GM18508 (cell line): ENCODE results near the gene DIABLO.
"Not testable (repeated sequence)": the region's sequence is repeated elsewhere in the genome, so short reads cannot be mapped to it uniquely, and the experiment has no call there.

Source experiments
- ATAC-seq: cut with Tn5 transposase; IDR thresholded peaks from one replicate; pipeline ENCODE4 v1.9.1; 2021; ENCODE audit warnings: moderate number of reproducible peaks; ENCODE audit not compliant: insufficient read depth, unreplicated experiment

The DIABLO gene

GRCh38 chr12:122215771-122216170 is 10.1 kb downstream of the DIABLO start:
- no peak for ATAC-seq

DNA sequence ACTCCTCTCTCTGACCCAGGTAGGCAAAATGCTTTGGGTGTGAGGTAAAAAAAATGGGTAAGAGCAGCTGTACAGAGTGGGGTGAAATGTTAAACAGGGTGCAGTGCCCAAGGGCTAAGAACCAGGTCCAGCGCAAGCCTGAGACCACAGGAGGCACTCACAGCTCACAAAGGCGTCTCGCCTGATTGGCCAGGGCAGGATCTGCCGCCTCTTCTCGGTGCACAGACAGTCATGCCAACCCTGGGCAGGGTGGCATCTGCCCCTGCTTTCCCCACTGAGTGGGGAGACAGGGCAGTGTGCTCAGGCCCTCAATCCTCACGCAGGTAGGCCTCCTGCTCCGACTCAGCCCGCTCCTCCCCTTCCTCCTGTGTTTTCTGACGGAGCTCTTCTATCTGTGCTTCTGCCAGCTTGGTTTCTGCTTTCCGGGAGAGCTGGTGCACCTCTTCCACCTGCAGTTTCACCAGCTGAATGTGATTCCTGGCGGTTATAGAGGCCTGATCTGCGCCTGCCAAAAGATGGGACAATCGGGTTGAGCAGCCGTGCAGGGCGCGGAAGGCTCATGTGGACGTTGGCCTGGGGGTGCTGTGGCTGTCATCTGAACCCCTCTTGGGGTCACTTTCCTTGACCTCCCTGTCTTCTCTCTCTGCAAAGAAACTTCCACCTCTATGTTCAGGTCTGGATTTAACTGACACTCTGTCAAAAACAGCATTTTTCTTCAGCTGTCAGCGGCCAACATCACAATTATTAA is 17.6 kb downstream of the DIABLO start:
- no peak for ATAC-seq

- no peak for ATAC-seq
Measured at GRCh38 chr12:122207391-122207790, 18.5 kb downstream of the DIABLO start.

DNA sequence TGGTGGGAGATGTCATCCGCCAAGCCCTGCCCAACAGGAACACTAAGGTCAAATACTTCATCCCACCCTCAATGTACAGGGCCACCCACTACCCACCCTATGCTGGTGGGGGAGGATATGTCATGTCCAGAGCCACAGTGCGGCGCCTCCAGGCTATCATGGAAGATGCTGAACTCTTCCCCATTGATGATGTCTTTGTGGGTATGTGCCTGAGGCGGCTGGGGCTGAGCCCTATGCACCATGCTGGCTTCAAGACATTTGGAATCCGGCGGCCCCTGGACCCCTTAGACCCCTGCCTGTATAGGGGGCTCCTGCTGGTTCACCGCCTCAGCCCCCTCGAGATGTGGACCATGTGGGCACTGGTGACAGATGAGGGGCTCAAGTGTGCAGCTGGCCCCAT is 18.9 kb downstream of the DIABLO start:
- no peak for ATAC-seq

DNA sequence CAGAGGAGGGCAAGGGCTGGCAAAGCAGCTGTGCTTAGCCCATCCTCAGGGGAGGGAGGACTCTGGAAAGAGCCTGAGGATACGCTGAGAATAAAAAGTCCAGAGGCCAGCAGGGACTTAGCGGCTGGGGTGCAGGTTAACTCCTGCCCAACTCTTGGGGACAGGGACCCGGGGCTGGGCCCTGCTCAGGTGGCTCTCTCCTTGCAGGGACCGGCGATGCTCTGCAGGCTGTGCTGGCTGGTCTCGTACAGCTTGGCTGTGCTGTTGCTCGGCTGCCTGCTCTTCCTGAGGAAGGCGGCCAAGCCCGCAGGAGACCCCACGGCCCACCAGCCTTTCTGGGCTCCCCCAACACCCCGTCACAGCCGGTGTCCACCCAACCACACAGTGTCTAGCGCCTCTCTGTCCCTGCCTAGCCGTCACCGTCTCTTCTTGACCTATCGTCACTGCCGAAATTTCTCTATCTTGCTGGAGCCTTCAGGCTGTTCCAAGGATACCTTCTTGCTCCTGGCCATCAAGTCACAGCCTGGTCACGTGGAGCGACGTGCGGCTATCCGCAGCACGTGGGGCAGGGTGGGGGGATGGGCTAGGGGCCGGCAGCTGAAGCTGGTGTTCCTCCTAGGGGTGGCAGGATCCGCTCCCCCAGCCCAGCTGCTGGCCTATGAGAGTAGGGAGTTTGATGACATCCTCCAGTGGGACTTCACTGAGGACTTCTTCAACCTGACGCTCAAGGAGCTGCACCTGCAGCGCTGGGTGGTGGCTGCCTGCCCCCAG is 19.6 kb downstream of the DIABLO start:
- no peak for ATAC-seq

DNA sequence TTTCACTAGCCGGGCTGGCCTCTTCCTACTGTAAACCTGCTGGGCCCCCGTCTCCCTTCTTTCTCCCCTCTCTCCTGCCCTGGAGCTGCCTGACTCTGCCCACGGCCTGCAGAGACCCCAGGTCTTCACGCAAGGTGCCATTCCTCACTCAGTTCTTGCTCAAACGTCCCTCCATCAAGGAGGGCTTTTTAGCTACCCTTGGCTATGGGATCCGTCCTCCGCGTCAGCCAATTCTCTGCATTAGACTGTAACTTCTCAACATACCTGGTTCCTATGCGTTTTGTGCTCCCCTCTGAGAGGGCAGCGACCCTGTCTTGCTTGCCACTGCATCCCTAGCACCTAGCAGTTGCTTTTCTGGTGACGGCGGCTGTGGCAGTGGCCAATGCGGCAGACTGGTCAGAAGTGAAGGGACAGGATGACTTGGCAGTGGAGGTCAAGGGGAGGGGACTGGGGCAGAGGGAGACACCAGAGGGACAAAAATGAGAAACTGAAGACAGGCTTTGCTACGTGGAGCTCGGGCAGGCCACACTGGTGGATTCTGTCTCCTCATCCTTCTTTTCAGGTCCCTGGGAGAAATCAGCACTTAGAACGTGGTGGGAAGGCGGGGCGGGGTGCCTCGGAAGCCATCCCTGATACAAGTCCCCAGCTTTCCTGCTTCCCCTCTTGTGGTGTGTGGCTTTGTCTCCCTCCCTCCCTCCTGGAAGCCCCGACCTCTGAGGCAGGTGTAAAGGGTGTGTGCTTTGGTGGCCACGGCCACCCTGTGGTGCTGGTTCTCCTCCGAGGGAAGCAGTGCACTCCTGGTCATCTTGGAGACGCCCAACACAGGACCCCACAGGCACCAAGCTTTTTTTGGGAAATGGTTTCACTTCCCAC is 20.6 kb downstream of the DIABLO start:
- no peak for ATAC-seq

- ATAC-seq: no peak
Measured at GRCh38 chr12:122204167-122205052, 21.4 kb downstream of the DIABLO start.

DNA sequence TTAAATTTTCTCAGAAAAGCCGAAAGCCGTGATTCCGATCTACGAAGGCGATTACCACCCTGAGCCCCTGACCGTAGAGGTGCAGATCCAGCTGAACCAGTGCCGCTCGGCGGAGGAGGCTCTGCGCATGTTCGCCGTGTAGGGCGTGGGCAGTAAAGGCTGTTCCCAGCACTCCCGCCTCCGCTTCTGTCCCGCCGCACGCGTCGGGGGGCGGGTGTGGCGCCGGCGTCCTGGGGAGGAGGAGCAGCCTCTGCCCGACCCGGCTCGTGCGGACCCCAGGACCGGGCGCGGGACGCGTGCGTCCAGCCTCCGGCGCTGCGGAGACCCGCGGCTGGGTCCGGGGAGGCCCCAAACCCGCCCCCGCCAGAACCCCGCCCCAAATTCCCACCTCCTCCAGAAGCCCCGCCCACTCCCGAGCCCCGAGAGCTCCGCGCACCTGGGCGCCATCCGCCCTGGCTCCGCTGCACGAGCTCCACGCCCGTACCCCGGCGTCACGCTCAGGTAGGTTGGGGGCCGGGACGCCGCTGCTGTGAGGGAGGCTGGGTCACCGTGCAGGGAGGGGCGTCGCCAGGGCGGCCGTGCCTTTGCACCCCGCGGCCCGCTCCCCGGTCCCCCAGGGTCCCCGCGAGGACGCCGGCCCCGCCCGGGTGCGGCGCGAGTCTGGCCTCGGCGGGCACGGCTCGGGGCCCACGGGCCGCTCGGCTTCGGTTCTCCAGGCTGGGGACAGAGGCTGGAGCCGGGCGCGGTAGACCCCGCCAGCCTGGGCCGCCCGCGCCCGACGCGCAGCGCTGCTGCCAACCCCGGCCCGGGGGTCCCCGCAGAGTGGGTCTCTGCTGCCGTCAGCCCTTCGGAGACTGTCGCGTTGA is 22.3 kb downstream of the DIABLO start, which contains the start of gene B3GNT4:
TSS of gene B3GNT4 (plus strand) at position 409 of the 866 bp plus-strand sequence. CDS start 910 bp downstream, outside the sequence.
- ATAC-seq: no peak

- not testable (repeated sequence) for ATAC-seq
Measured at GRCh38 chr12:122202811-122203210, 23.0 kb downstream of the DIABLO start.

DNA sequence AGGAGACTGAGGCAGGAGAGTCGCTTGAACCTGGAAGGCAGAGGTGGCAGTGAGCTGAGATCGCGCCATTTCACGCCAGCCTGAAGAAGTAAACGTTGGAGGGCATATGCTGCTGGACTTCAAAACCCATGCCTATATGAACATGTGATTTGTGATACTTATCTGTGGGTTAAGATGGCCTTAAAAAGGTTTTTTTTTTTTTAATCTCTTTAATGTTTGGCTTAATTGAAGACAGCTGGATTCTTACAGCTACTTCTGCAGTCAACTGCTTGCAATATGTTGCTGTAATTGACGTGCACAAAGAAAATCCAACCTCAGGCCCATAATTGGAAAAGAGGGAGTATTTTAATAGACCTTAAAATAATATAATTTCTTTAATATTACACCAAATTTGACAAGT is 23.8 kb downstream of the DIABLO start:
- ATAC-seq: no peak

GRCh38 chr12:122201381-122201780 is 24.5 kb downstream of the DIABLO start:
- ATAC-seq: no peak

DNA sequence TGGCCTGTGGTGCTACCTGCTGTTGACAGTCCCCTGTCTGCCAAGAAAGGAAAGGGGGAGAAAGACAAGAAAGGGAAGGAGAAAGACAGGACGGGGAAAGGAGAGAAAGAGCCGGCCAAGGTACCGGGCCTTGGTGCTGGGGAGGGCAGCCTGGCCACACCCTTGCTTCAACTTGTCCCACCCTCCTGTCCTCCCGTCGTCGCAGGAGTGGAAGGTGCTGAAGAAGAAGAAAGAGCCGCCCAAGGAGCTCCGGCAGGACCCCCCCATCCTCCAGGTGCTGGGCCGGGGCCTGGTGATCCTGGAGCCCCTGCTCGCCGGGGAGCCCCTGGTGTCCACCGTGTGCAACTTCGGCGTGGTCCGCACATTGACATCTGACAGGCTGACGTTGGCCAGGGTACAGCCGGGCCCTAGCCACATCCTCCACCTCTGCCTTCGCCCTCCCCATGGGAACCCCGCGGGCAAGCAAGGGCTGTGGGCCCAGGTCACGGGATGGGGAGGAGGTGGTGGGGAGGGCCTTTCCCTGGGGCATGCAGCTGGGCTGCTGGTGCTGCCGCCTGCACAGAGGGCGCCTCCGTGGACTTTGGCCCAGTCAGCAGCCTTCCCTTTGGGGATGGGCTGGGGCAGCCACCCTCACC is 25.2 kb downstream of the DIABLO start:
- ATAC-seq: no peak

- ATAC-seq: no peak
Measured at GRCh38 chr12:122199484-122200355, 26.1 kb downstream of the DIABLO start.

DNA sequence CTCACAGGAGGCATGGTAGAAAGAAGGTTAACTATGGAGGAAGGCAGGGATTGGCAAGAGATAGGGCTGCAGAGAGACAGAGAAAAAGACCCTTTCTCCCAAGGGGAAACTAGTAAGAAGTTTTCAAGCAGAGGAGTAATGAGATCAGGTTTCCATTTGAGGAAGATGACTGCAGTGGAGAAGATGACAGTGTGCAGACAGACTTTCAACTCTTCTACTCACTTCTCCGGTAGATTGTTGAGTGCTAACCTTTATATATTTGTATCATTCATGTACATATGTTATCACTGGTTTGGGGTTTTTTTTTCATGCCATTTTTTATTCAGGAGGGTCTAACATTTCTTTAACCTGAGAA is 28.3 kb downstream of the DIABLO start:
- ATAC-seq: no peak

GRCh38 chr12:122195405-122195804 is 30.4 kb downstream of the DIABLO start:
- no peak for ATAC-seq

DNA sequence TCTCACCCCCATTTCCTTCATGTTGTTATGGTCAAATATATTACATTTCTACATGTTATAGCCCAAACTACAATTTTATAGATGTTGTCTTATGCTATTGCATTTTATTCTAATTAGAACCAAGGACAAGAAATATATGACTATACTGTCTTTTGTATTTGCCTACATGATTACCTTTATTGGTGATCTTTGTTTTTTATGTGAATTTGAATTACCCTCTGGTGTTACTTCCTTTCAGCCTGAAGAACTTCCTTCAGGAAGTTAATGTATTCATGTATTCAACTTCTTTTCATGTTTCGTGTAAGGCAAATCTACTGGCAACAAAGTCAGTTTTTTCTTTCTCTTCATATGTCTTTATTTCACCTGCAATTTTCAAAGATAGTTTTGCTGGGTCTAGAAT is 31.0 kb downstream of the DIABLO start:
- ATAC-seq: no peak

GRCh38 chr12:122192441-122192840 is 33.4 kb downstream of the DIABLO start:
- ATAC-seq: no peak
